Adrenal gland (tissue), 12 donors: ENCODE results near the gene CEBPB. TPM values are rescaled to one million over a fixed set of nuclear protein-coding genes. Genes with fewer than 3 reads are reported as not detected.
A peak's percentile ranks its signal among the peaks of the same experiment; 100 is the strongest.
"Not testable (repeated sequence)": the region's sequence is repeated elsewhere in the genome, so short reads cannot be mapped to it uniquely, and the experiment has no call there.

Source experiments
- DNase-seq, 7 donors: peaks; one replicate each; pipeline ENCODE4 v3.0.0-alpha.2; 2019 to 2020
- H3K27ac ChIP-seq, 5 donors: fragments of 200-600 bp; sonication (generic) in 4 of 5; 1 replicate in 3 of 5; 2 replicates in 2 of 5; pipeline versions ENCODE4 v1.5.1 to v1.8.0; 2016 to 2020; ENCODE audit warnings: mild to moderate bottlenecking in 1 of 5
- H3K27me3 ChIP-seq: fragments of 200-600 bp; 2 replicates; pipeline ENCODE4 v1.8.0; 2021
- H3K36me3 ChIP-seq, 2 donors: fragments of 200-600 bp; replicated peaks in 1 of 2; 1 replicate in 1 of 2; 2 replicates in 1 of 2; pipeline versions ENCODE4 v1.5.1 to v1.8.0; 2018 to 2022
- H3K4me1 ChIP-seq, 2 donors: fragments of 200-600 bp; replicated peaks in 1 of 2; 1 replicate in 1 of 2; 2 replicates in 1 of 2; pipeline versions ENCODE4 v1.5.1 to v1.8.0; 2018 to 2021
- H3K4me3 ChIP-seq, 4 donors: fragments of 200-600 bp; sonication (generic) in 3 of 4; one replicate each; pipeline ENCODE4 v1.5.1; 2016 to 2018
- H3K9me3 ChIP-seq, 3 donors: fragments of 200-600 bp; sonication (generic) in 1 of 3; replicated peaks in 1 of 3; 1 replicate in 2 of 3; 2 replicates in 1 of 3; pipeline versions ENCODE4 v1.5.1 to v1.8.0; 2016 to 2021
- POLR2A ChIP-seq, 2 donors: fragments of 450-650 bp; IDR thresholded peaks; one replicate each; pipeline ENCODE4 v1.6.1; 2017; ENCODE audit warnings: antibody characterized with exemption in 2 of 2, mild to moderate bottlenecking in 2 of 2, moderate library complexity in 1 of 2
- WGBS, 4 donors: extraction: QIAGEN DNeasy Blood & Tissue Kit in 2 of 4; methylation state at CpG; one replicate each; pipeline versions ENCODE4 v1.1.5 to v1.1.7; 2013 to 2017; 5-methylcytosine and 5-hydroxymethylcytosine counted together
- intact Hi-C, 2 donors: fragments of 100-400 bp; cut with DNase I; formaldehyde crosslinking; loops; one replicate each; pipeline versions ENCODE4 v1.14.1 to v1.15.0; 2022 to 2023
- polyA plus RNA-seq, 3 donors: library from polyadenylated mRNA; stranded (reverse); fragments of 200-250 nt in 2 of 3; fragments of 350-450 nt in 1 of 3; fragmentation: Illumina TruSeq in 1 of 3; extraction: RNeasy Lipid Tissue Mini Kit (QIAGEN cat#74804) in 1 of 3; gene quantifications; one replicate each; pipeline ENCODE4 v1.2.3, GENCODE V29; 2013 to 2014
- total RNA-seq, 9 donors: library from RNA; depleted of rRNA in 4 of 9; stranded (reverse); fragments of >200 nt in 4 of 9; fragments of 120-200 nt in 1 of 9; fragmentation: NEBNext Ultra II Directional in 1 of 9; extraction: Animal tissue kit (Norgen Biotek cat#: 25700) in 1 of 9; gene quantifications; one replicate each; pipeline versions ENCODE4 v1.1.0 to v1.2.4, GENCODE V29; 2013 to 2023
- TF ChIP-seq, protein P1 (sequence below), 6 experiments: fragments of 450-650 bp in 4 of 6; fragments of 200-600 bp in 2 of 6; sonication (generic) in 1 of 6; IDR thresholded peaks; 1 replicate in 5 of 6; 2 replicates in 1 of 6; pipeline versions ENCODE4 v1.5.1 to v1.8.0; 2016 to 2021; ENCODE audit warnings: antibody characterized with exemption in 6 of 6, mild to moderate bottlenecking in 2 of 6, moderate library complexity in 1 of 6
- donor health status: healthy with polysubstance abuse.
- donor health status: Bipolar disorder and iron deficiency.
- donor health status: DM: yes; HTN: yes; CAD: no.
- donor health status: DM: no; HTN: no; CAD: no.
- donor health status: DM: no; HTN: no; CAD: no.
- donor health status: DM: yes; HTN: yes; CAD: no.

Gene CEBPB
- total and polyA plus RNA-seq, 12 donors, result 14.9 to 272 (median 207) TPM

DNA sequence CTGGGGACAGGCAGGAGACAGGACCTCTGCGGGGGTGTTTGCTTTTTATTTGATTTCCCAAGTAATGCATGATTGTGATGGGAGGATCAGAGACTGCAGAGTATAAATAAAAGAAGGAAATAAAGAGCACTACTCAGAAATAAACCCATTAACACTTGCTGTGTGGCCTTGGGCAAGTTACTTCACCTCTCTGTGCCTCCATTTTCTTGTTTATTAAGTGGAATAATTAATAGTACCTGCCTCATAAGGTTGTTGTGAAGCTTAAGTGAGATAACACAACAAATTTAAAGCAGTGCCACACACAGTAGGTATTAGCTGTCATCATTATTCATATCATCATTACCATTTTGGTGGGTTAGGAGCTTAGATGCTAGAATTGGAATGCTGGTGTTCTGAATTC is 8.1 kb downstream of the CEBPB start:
- TF ChIP-seq POLR2A (IDR thresholded peaks at IDR 0.05), result no peak
- TF ChIP-seq, protein P1, sequence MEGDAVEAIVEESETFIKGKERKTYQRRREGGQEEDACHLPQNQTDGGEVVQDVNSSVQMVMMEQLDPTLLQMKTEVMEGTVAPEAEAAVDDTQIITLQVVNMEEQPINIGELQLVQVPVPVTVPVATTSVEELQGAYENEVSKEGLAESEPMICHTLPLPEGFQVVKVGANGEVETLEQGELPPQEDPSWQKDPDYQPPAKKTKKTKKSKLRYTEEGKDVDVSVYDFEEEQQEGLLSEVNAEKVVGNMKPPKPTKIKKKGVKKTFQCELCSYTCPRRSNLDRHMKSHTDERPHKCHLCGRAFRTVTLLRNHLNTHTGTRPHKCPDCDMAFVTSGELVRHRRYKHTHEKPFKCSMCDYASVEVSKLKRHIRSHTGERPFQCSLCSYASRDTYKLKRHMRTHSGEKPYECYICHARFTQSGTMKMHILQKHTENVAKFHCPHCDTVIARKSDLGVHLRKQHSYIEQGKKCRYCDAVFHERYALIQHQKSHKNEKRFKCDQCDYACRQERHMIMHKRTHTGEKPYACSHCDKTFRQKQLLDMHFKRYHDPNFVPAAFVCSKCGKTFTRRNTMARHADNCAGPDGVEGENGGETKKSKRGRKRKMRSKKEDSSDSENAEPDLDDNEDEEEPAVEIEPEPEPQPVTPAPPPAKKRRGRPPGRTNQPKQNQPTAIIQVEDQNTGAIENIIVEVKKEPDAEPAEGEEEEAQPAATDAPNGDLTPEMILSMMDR (IDR thresholded peaks at IDR 0.05), result no peak
- Histone ChIP-seq H3K4me3 (no peak overlapping the region), H3K27me3 (no peaks in the 10 kb centered on the region), H3K9me3 (no peaks in the 10 kb centered on the region), H3K36me3 (peaks cover 0 to 9% of the 10 kb centered on the region in 2 donors), H3K4me1 (peaks cover 10 to 19% of the 10 kb centered on the region in 2 donors), H3K27ac (peak overlapping the region in 1 of 5 donors; percentile 54)
- intact Hi-C loops, result loop anchor here (5.0 to 10.0 kb wide), 2 partner anchors 76 to 79 kb away; no protein-coding TSS in a partner anchor
- DNase-seq, result no peak
- 81 to 95% (median 92%) methylated on average over 1 of the region's 1 CpG for WGBS, 4 donors

DNA sequence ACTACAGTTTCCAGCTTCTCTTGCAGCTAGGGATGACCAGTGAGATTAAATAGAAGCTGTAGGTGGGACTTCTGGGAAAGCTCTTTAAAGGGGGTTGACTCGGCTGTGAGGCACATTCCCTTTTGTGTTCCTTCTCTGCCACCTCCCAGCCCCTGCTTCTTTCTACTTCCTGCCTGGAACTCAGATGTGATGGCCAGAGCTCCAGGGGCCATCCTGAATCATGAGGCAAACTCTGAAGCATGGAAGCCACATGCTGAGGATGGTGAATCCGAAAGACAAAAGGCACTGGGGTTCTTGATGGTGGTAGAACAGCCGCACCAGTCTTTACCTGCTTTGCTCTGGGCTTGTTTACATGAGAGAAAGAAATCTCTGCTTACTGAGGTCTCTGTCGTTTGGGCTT is 9.1 kb downstream of the CEBPB start:
- H3K4me1 ChIP-seq, result peaks cover under 1 to 9% of the 10 kb centered on the region in 2 donors
- no peaks in the 10 kb centered on the region for H3K9me3 ChIP-seq
- no peak overlapping the region for H3K4me3 ChIP-seq
- DNase-seq, result no peak
- intact Hi-C loops, result loop anchor here (5.0 to 10.0 kb wide), 3 partner anchors 75 to 155 kb away; no protein-coding TSS in a partner anchor
- H3K27me3 ChIP-seq, result no peaks in the 10 kb centered on the region
- WGBS, 4 donors, result 83 to 91% (median 91%) methylated on average over 4 of the region's 4 CpGs
- H3K36me3 ChIP-seq, result peaks cover 0 to 1% of the 10 kb centered on the region in 2 donors
- H3K27ac ChIP-seq, result no peak overlapping the region
- TF ChIP-seq, protein P1 (IDR thresholded peaks at IDR 0.05), result no peak
- TF ChIP-seq POLR2A (IDR thresholded peaks at IDR 0.05), result no peak

DNA sequence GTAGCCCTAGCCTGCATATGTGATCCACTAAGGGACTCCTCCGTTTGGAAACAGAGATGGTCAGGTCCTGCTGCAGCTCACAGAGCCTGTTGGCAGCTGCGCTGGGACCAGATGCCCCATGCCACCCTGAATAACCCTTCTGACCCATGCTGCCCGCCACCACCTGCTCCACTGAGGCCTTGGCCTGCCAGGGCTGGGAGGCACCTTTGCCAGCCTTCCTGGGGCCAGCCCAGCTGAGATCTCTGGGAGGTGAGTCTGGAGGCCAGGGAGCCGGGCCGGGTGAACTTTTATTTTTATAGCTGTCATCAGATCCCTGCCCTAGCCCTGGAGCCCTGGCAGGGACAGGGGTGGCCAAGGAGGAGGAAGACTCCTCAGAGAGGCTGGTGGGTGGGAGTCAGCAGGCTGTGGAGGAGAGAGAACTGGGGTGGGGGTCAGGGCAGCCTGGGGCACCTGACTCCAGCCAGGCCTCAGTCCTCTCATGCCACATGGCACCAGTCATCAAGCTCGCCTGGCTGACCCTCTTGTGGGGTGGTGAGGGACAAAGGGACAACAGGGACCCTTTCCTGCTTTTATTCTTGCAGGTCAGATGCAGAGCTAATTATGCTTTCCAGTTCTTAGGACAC is 10.0 kb downstream of the CEBPB start:
- WGBS, 4 donors, result 81 to 100% (median 87%) methylated on average over 3 to 6 of the region's 6 CpGs
- no peak for DNase-seq
- intact Hi-C loops, result loop anchor here in 1 of 2 donors (10.0 kb wide), 1 partner anchor 154 kb away; no protein-coding TSS in a partner anchor

DNA sequence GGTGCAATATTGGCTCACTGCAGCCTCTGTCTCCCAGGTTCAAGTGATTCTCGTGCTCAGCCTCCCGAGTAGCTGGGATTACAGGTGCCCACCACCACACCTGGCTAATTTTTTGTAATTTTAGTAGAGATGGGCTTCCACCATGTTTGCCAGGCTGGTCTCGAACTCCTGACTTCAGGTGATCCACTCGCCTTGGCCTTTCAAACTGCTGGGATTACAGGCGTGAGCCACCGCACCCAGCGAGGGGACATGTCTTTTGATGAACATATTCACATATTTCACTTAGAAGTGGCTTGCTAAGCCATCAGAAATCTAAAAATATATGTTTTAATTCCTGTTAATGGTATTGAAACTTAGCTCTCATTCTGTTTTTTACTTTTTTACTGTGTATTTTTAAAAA is 11.1 kb downstream of the CEBPB start:
- not testable (repeated sequence) for H3K27ac ChIP-seq, H3K27me3 ChIP-seq, DNase-seq, H3K36me3 ChIP-seq, H3K4me1 ChIP-seq, H3K9me3 ChIP-seq, H3K4me3 ChIP-seq
- intact Hi-C loops, result loop anchor here in 1 of 2 donors (10.0 kb wide), 1 partner anchor 153 kb away; no protein-coding TSS in a partner anchor
- WGBS, 4 donors, result 86 to 98% (median 92%) methylated on average over 7 of the region's 7 CpGs

More for the DNA sequence above, 10.0 kb downstream of the CEBPB start:
- no peaks in the 10 kb centered on the region for H3K36me3 ChIP-seq
- H3K27ac ChIP-seq, result no peak overlapping the region
- TF ChIP-seq POLR2A (IDR thresholded peaks at IDR 0.05), result no peak
- TF ChIP-seq, protein P1 (IDR thresholded peaks at IDR 0.05), result no peak
- H3K4me3 ChIP-seq, result no peak overlapping the region
- no peaks in the 10 kb centered on the region for H3K4me1 ChIP-seq
- no peaks in the 10 kb centered on the region for H3K27me3 ChIP-seq
- H3K9me3 ChIP-seq, result no peaks in the 10 kb centered on the region

DNA sequence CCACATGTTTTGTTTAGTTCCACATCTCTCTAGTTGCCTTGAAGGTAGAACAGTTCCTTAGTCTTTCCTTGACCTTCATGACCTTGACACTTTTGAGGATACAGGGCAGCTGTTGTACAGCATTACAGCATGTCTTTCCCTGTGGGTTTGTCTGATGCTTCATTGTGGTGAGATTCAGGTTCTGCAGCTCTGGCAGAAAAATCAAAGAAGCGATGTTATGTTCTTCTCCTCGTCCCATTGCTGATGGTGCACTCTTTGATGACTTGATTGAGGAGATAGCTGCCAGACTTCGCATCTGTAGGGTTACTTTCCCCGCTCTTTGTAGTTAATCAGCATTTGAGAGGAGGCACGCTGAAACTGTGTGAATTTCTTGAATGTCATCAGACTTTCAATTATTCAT is 12.0 kb downstream of the CEBPB start:
- no peak overlapping the region for H3K4me3 ChIP-seq
- TF ChIP-seq, protein P1 (IDR thresholded peaks at IDR 0.05), result no peak
- no peak for TF ChIP-seq POLR2A (IDR thresholded peaks at IDR 0.05)
- H3K4me1 ChIP-seq, result no peaks in the 10 kb centered on the region
- no peaks in the 10 kb centered on the region for H3K36me3 ChIP-seq
- 90 to 94% (median 93%) methylated on average over 5 of the region's 5 CpGs for WGBS, 4 donors
- no peak for DNase-seq
- no peaks in the 10 kb centered on the region for H3K27me3 ChIP-seq
- no peaks in the 10 kb centered on the region for H3K9me3 ChIP-seq
- intact Hi-C loops, result loop anchor here in 1 of 2 donors (10.0 kb wide), 1 partner anchor 152 kb away; no protein-coding TSS in a partner anchor
- H3K27ac ChIP-seq, result no peak overlapping the region
